Mesendoderm (in vitro differentiated cells): ENCODE data around the gene CDCA8.

Source experiments
- DNase-seq: peaks from one replicate; pipeline ENCODE4 v3.0.0; 2013
- H2AK5ac ChIP-seq: 2 replicates; pipeline ENCODE4 v1.6.1; 2013; ENCODE audit warnings: low read length, inconsistent platforms
- H2BK120ac ChIP-seq: 2 replicates; pipeline ENCODE4 v1.6.1; 2013; ENCODE audit warnings: low read depth, mild to moderate bottlenecking, low read length, moderate library complexity, mixed read lengths
- H2BK15ac ChIP-seq: replicated peaks from 2 replicates; pipeline ENCODE4 v1.6.1; 2013; ENCODE audit warnings: low read depth, mild to moderate bottlenecking, moderate library complexity
- H2BK5ac ChIP-seq: 2 replicates; pipeline ENCODE4 v1.6.1; 2013; ENCODE audit warnings: low read length, inconsistent platforms
- H3K18ac ChIP-seq: 2 replicates; pipeline ENCODE4 v1.6.1; 2013; ENCODE audit warnings: mild to moderate bottlenecking, low read length, mixed read lengths
- H3K23ac ChIP-seq: one replicate; pipeline ENCODE4 v1.6.1; 2013; ENCODE audit warnings: low read length
- H3K27ac ChIP-seq: 2 replicates; pipeline ENCODE4 v1.5.1; 2013; ENCODE audit warnings: low read depth, mild to moderate bottlenecking, inconsistent platforms, low read length, moderate library complexity
- H3K27me3 ChIP-seq: 2 replicates; pipeline ENCODE4 v1.6.1; 2013; ENCODE audit warnings: low read length, control low read depth, mild to moderate bottlenecking, inconsistent platforms; ENCODE audit not compliant: insufficient read depth, poor library complexity
- H3K36me3 ChIP-seq: 2 replicates; pipeline ENCODE4 v1.6.1; 2013; ENCODE audit warnings: low read length, inconsistent platforms; ENCODE audit not compliant: control insufficient read depth, insufficient read depth
- H3K4ac ChIP-seq: one replicate; pipeline ENCODE4 v1.6.1; 2013; ENCODE audit warnings: low read depth, mild to moderate bottlenecking, low read length, moderate library complexity
- H3K4me1 ChIP-seq: 2 replicates; pipeline ENCODE4 v1.6.1; 2013; ENCODE audit warnings: low read depth, low read length, inconsistent platforms; ENCODE audit not compliant: control insufficient read depth
- H3K4me2 ChIP-seq: 2 replicates; pipeline ENCODE4 v1.6.1; 2013; ENCODE audit warnings: low read length
- H3K4me3 ChIP-seq: 2 replicates; pipeline ENCODE4 v1.5.1; 2013; ENCODE audit warnings: mild to moderate bottlenecking, low read length
- H3K56ac ChIP-seq: one replicate; pipeline ENCODE4 v1.6.1; 2013; ENCODE audit warnings: low read length
- H3K79me1 ChIP-seq: 2 replicates; pipeline ENCODE4 v1.6.1; 2013; ENCODE audit warnings: low read length, inconsistent platforms
- H3K79me2 ChIP-seq: 2 replicates; pipeline ENCODE4 v1.6.1; 2013; ENCODE audit warnings: mild to moderate bottlenecking, low read length; ENCODE audit not compliant: control insufficient read depth, insufficient read depth
- H3K9ac ChIP-seq: 2 replicates; pipeline ENCODE4 v1.6.1; 2013; ENCODE audit warnings: low read length, inconsistent platforms
- H4K5ac ChIP-seq: one replicate; pipeline ENCODE4 v1.6.1; 2013; ENCODE audit warnings: low read length
- H4K8ac ChIP-seq: one replicate; pipeline ENCODE4 v1.6.1; 2013; ENCODE audit warnings: low read depth, mild to moderate bottlenecking, control low read depth, low read length, moderate library complexity
- WGBS: extraction: QIAGEN DNeasy Blood & Tissue Kit; methylation state at CpG from one replicate; pipeline ENCODE4 v1.1.7; 2013; ENCODE audit warnings: low lambda C conversion rate, missing lambda C conversion rate; ENCODE audit not compliant: insufficient coverage; ENCODE audit errors: extremely low coverage; 5-methylcytosine and 5-hydroxymethylcytosine counted together

CDCA8 gene

DNA sequence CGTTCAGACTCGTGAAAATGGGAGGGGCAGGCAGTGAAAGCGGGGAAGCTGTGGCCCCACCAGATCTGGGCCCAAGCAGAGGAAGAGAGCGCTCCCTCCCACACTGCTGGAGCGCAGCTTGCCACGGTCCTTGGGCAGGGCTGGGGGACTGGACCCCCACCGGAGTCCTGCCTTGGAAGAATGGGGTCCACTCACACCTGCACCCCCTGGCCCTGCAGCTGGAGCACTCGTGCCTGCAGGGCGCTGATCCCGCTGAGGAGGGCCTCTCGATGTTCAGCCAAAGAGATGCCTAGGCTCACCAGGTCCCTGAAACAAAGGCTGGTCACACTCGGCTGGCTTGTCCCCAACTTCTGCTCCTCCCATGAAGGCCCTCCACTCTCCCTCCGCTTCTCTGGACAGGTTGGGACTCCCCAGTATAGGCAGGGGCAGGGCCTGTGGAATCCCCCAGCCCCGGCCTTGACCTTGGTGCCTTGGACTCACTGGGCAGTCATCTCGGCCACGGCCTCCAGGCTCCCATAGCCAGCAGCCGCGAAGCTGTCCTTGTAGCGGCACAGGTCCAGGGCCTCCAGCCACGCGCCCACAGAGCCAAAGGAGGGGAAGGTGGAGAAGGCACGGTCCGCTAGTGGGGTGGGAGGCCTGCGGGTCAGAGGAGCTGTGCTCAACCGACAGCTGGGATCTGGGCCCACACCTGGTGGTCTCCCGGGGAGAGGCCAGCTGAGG is 26.0 kb downstream of the CDCA8 start:
- no peak overlapping the region for H2BK120ac ChIP-seq
- no peak overlapping the region for H2BK15ac ChIP-seq
- no peak overlapping the region for H2AK5ac ChIP-seq
- H3K4ac ChIP-seq: no peak overlapping the region
- no peaks in the 10 kb centered on the region for H3K79me2 ChIP-seq
- no peak overlapping the region for H4K5ac ChIP-seq
- H3K18ac ChIP-seq: no peak overlapping the region
- no peak overlapping the region for H3K56ac ChIP-seq
- no CpG with 5 or more reads among the region's 26 CpGs for WGBS
- H3K4me3 ChIP-seq: no peak overlapping the region
- no peak overlapping the region for H3K27ac ChIP-seq
- H3K79me1 ChIP-seq: no peaks in the 10 kb centered on the region
- H3K4me2 ChIP-seq: no peak overlapping the region
- peaks cover 2% of the 10 kb centered on the region for H3K4me1 ChIP-seq
- no peak overlapping the region for H3K23ac ChIP-seq
- no peak overlapping the region for H2BK5ac ChIP-seq
- no peak for DNase-seq
- no peaks in the 10 kb centered on the region for H3K27me3 ChIP-seq
- no peaks in the 10 kb centered on the region for H3K36me3 ChIP-seq
- no peak overlapping the region for H3K9ac ChIP-seq
- H4K8ac ChIP-seq: no peak overlapping the region

DNA sequence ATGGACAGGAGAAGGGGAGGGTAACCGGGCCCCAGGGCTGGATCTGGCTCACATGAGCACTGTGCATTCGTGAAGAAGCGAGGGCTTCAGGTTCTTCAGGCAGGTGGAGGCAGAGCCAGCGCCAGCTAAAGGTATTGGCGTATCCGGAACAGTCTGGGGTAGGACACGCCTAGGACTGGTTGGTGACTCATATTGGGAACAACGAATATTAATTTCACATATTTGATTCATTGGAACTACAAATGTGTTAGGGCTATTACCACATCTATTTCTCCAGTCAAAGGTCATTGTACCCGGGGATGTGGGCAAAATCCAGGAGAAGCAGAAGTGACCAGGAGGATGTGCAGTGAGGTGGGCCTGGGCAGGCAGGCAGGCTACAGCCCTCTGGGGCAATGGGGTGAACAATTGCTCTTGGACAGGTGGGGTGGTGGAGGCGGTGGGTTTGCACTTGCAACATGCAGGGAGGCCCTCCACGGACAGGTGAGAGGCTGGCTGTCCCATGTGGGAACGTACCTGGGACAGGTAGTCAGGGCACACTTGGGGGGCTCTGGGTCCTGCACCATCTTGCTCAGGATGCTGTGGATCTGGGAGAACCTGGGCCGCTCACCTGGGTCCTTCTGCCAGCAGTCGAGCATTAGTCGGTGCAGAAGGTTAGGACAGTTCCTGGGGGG is 26.7 kb downstream of the CDCA8 start:
- Histone ChIP-seq H2BK15ac (no peak overlapping the region), H3K79me1 (no peaks in the 10 kb centered on the region), H3K79me2 (no peaks in the 10 kb centered on the region), H3K36me3 (no peaks in the 10 kb centered on the region), H4K8ac (no peak overlapping the region), H2BK120ac (no peak overlapping the region), H3K56ac (no peak overlapping the region), H2BK5ac (no peak overlapping the region), H2AK5ac (no peak overlapping the region), H3K4me3 (no peak overlapping the region), H3K4me2 (no peak overlapping the region), H4K5ac (no peak overlapping the region), H3K18ac (no peak overlapping the region), H3K23ac (no peak overlapping the region), H3K4ac (no peak overlapping the region), H3K9ac (no peak overlapping the region), H3K4me1 (peaks cover 6% of the 10 kb centered on the region), H3K27me3 (no peaks in the 10 kb centered on the region), H3K27ac (no peak overlapping the region)
- DNase-seq: no peak
- WGBS: no CpG with 5 or more reads among the region's 15 CpGs

DNA sequence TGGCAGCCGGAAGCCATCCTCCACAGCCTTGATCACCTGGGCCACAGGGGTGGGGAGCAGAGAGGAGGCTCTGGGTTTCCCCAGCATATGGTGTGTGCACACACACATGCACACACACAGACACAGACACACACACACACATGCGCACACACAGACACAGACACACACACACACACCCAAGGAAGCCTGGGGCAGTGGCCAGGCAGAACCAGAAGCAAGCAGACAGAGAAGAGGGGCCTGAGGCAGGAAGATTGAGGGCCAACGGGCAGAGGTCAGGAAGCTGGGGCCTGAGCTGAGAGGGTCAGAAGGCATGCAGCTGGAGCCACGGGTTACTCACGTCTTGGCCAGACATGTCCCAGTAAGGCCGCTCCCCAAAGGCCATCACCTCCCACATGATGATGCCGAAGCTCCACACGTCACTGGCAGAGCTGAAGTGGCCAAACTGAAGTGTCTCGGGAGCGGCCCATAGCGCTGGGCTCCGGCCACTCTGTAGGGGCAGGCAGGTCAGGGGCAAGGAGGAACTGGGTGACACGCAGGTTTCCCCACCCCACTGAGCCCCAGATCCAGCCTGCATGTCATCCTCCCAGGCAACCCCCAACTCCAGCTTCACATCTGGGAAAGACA is 27.4 kb downstream of the CDCA8 start:
- Histone ChIP-seq H3K23ac (no peak overlapping the region), H3K79me1 (no peaks in the 10 kb centered on the region), H3K36me3 (no peaks in the 10 kb centered on the region), H2BK120ac (no peak overlapping the region), H4K5ac (no peak overlapping the region), H3K18ac (no peak overlapping the region), H3K9ac (no peak overlapping the region), H3K79me2 (no peaks in the 10 kb centered on the region), H3K4me1 (peaks cover 6% of the 10 kb centered on the region), H3K4me3 (no peak overlapping the region), H2AK5ac (no peak overlapping the region), H3K4me2 (no peak overlapping the region), H3K27me3 (no peaks in the 10 kb centered on the region), H2BK15ac (no peak overlapping the region), H3K27ac (no peak overlapping the region), H3K4ac (no peak overlapping the region), H3K56ac (no peak overlapping the region), H4K8ac (no peak overlapping the region), H2BK5ac (no peak overlapping the region)
- DNase-seq: no peak
- no CpG with 5 or more reads among the region's 13 CpGs for WGBS

DNA sequence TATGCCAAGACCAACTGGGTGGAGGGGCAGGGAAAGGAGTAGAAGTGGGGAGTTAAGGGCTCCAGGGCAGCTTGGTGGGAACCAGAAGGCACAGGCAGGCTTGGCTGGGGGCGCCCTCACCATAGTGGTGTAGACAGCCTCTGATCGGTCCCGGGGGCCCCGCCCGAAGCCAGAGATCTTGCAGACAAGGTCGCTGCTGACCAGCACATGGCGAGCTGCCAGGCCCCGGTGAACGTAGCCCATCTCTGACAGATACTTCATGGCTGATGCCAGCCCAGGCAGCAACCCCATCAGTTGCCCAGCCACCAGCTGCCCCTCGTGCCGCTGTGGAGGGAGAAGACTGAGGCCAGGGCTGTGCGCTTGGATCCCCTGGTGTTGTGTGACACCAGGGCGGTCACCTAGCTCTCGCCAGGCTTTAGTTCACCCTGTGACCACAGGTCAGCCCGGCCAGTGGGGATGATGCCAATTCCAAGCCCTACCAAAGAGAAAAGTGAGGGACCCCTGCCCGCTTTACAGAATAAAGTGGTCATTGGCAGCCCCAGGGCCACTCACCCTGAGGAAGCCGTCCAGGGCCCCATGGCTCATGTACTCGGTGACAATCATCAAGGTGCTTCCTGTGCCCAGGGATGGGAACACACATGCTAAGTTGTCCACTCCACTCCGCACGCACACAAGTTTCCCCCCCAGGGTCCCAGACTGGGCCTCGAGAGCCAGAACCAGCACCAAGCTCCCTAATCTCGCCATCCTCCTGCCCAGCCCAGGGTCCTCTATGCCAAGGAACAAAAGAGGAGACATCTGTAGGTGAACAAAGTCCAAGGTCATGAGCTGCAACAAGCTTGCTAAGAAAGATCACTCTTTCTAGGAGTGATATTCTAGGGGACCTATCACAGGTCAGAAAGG is 28.2 kb downstream of the CDCA8 start:
- DNase-seq: no peak
- H3K27me3 ChIP-seq: no peaks in the 10 kb centered on the region

DNA sequence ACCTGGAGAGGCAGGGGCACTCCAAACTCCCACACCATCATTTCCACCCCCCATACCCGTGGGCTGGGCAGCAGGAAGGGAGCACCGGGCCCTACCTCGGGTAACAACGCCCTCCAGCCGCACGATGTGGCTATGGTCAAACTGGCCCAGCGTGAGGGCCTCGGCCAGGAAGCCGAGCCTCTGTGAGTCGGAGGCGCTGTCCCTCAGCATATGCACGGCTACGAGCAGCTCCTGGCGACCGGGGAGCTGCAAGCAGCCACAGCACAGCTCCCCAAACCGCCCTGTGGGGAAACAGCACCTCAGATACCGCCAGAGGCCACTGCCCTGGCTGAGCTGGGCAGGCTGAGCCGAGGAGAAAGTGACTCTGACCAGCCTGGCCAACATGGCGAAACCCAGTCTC is 29.2 kb downstream of the CDCA8 start:
- Histone ChIP-seq H3K79me1 (no peaks in the 10 kb centered on the region), H3K9ac (no peak overlapping the region), H3K4me1 (peaks cover 6% of the 10 kb centered on the region), H3K56ac (peak overlapping the region; percentile 25), H2BK120ac (no peak overlapping the region), H3K4me2 (no peak overlapping the region), H2BK5ac (no peak overlapping the region), H4K5ac (no peak overlapping the region), H3K4ac (no peak overlapping the region), H3K79me2 (no peaks in the 10 kb centered on the region), H3K23ac (no peak overlapping the region), H3K27ac (no peak overlapping the region), H3K18ac (no peak overlapping the region), H3K36me3 (no peaks in the 10 kb centered on the region), H2AK5ac (no peak overlapping the region), H4K8ac (no peak overlapping the region), H3K4me3 (no peak overlapping the region), H3K27me3 (no peaks in the 10 kb centered on the region), H2BK15ac (no peak overlapping the region)
- no peak for DNase-seq
- no CpG with 5 or more reads among the region's 19 CpGs for WGBS

More for the DNA sequence above, 28.2 kb downstream of the CDCA8 start:
- H3K27ac ChIP-seq: no peak overlapping the region
- WGBS: no CpG with 5 or more reads among the region's 22 CpGs
- peaks cover 6% of the 10 kb centered on the region for H3K4me1 ChIP-seq
- no peak overlapping the region for H3K4ac ChIP-seq
- H3K79me2 ChIP-seq: no peaks in the 10 kb centered on the region
- H3K4me3 ChIP-seq: no peak overlapping the region
- H3K23ac ChIP-seq: no peak overlapping the region
- H2BK15ac ChIP-seq: no peak overlapping the region
- no peaks in the 10 kb centered on the region for H3K79me1 ChIP-seq
- H4K5ac ChIP-seq: no peak overlapping the region
- no peak overlapping the region for H2AK5ac ChIP-seq
- no peak overlapping the region for H3K56ac ChIP-seq
- no peak overlapping the region for H2BK5ac ChIP-seq
- no peak overlapping the region for H4K8ac ChIP-seq
- H3K36me3 ChIP-seq: no peaks in the 10 kb centered on the region
- no peak overlapping the region for H3K4me2 ChIP-seq
- no peak overlapping the region for H3K18ac ChIP-seq
- no peak overlapping the region for H2BK120ac ChIP-seq
- no peak overlapping the region for H3K9ac ChIP-seq
